Measurements from ENCODE around the gene PDHX.

Gene PDHX

GRCh38 chr11:35011944-35012343 lies 95.5 kb downstream of the PDHX start:
- no CpG with 5 or more reads among the region's 2 CpGs for WGBS (ENCODE audit: insufficient coverage)
- POLR2A ChIA-PET, result interaction anchor here (0.7 kb wide), 2 partner anchors 9 to 34 kb away, joined by 3 to 4 read pairs; no protein-coding TSS in a partner anchor
- no peak overlapping the region for H3K27ac ChIP-seq (ENCODE audit: insufficient read depth in 1 of 2, low read depth in 1 of 2, low read length in 2 of 2, poor library complexity in 1 of 2, severe bottlenecking in 2 of 2)

GRCh38 chr11:35012467-35013191 lies 96.2 kb downstream of the PDHX start:
- no peak for DNase-seq
- Histone ChIP-seq H3K36me3 (ENCODE audit: control insufficient read depth in 4 of 4, insufficient read depth in 4 of 4, low read length in 3 of 4) (no peaks in the 10 kb centered on the region), H3K27me3 (replicated peaks in 2 of 5; ENCODE audit: control insufficient read depth in 4 of 5, insufficient read depth in 5 of 5, low read length in 4 of 5) (no peaks in the 10 kb centered on the region), H3K9me3 (ENCODE audit: control extremely low read depth in 1 of 5, control insufficient read depth in 4 of 5, insufficient read depth in 2 of 5, low read depth in 1 of 5, low read length in 4 of 5) (no peaks in the 10 kb centered on the region), H3K4me3 (ENCODE audit: control insufficient read depth in 1 of 7, extremely low read depth in 1 of 7, insufficient read depth in 4 of 7, low read depth in 2 of 7, low read length in 6 of 7) (no peak overlapping the region), H3K27ac (ENCODE audit: insufficient read depth in 1 of 2, low read depth in 1 of 2, low read length in 2 of 2, poor library complexity in 1 of 2, severe bottlenecking in 2 of 2) (no peak overlapping the region), H3K4me1 (ENCODE audit: control extremely low read depth in 1 of 4, control insufficient read depth in 4 of 4, insufficient read depth in 4 of 4, low read length in 3 of 4) (peaks cover 0 to 7% (median 3%) of the 10 kb centered on the region in 4 experiments)
- ChIA-PET POLR2A (interaction anchor here (0.7 kb wide), 1 partner anchor 8 kb away, joined by 3 read pairs; no protein-coding TSS in a partner anchor), CTCF (interaction anchor here (0.8 kb wide), 1 partner anchor 32 kb away, joined by 3 read pairs; no protein-coding TSS in a partner anchor)
- WGBS (ENCODE audit: insufficient coverage), result 98% methylated on average over 6 of the region's 8 CpGs

More at GRCh38 chr11:35011944-35012343, 95.5 kb downstream of the PDHX start:
- H3K4me3 ChIP-seq (ENCODE audit: control insufficient read depth in 1 of 7, extremely low read depth in 1 of 7, insufficient read depth in 4 of 7, low read depth in 2 of 7, low read length in 6 of 7), result no peak overlapping the region
- no peak for DNase-seq
- peaks cover 2 to 7% (median 5%) of the 10 kb centered on the region in 4 experiments for H3K4me1 ChIP-seq (ENCODE audit: control extremely low read depth in 1 of 4, control insufficient read depth in 4 of 4, insufficient read depth in 4 of 4, low read length in 3 of 4)
- no peaks in the 10 kb centered on the region for H3K36me3 ChIP-seq (ENCODE audit: control insufficient read depth in 4 of 4, insufficient read depth in 4 of 4, low read length in 3 of 4)
- CTCF ChIA-PET, result interaction anchor here (0.6 to 1.2 kb wide), 2 partner anchors 70 to 143 kb away, joined by 4 read pairs; no protein-coding TSS in a partner anchor
- H3K9me3 ChIP-seq (ENCODE audit: control extremely low read depth in 1 of 5, control insufficient read depth in 4 of 5, insufficient read depth in 2 of 5, low read depth in 1 of 5, low read length in 4 of 5), result no peaks in the 10 kb centered on the region
- no peaks in the 10 kb centered on the region for H3K27me3 ChIP-seq (replicated peaks in 2 of 5; ENCODE audit: control insufficient read depth in 4 of 5, insufficient read depth in 5 of 5, low read length in 4 of 5)

DNA sequence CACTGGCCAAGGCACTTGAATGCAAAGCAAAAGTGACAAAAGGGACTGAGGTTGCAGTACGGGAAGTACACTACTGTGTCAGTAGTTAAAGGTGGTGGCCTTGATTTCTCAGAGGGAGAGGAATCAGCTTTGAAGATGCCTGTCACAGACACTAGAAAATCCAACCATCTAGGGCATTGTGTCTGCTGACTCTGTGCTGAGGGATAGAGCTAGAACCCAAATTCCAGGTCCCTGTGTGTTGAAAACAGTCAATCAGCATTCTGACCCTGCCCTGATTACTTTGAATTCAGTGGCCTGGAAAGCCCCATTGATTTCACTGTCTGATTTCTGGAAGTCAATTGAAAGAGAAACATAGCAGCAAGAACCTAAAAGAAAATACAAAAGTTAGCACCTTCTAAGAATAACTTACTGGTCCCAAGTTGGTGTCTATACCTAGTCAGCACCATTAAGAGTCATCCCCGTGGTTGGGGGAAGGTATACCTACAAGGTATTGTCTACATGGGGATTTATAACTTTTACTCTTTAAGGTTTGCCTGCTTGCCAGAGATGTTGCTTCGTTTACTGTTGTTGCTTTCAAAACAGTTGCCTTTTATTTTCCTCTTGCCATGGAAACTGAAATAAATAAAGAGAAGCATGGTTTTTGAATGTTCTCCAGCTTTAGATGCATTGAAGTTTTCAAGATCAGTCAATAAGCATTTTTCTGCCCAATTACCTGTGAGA lies 97.3 kb downstream of the PDHX start:
- CTCF ChIA-PET, result interaction anchor here (0.8 to 1.0 kb wide), 3 partner anchors 23 to 167 kb away, joined by 3 read pairs; no protein-coding TSS in a partner anchor
- DNase-seq, result peak in 2 of 3 donors; percentile 59 to 61
- Histone ChIP-seq H3K4me3 (ENCODE audit: control insufficient read depth in 1 of 7, extremely low read depth in 1 of 7, insufficient read depth in 4 of 7, low read depth in 2 of 7, low read length in 6 of 7) (no peak overlapping the region), H3K4me1 (ENCODE audit: control extremely low read depth in 1 of 4, control insufficient read depth in 4 of 4, insufficient read depth in 4 of 4, low read length in 3 of 4) (peaks cover 0 to 7% (median 3%) of the 10 kb centered on the region in 4 experiments), H3K36me3 (ENCODE audit: control insufficient read depth in 4 of 4, insufficient read depth in 4 of 4, low read length in 3 of 4) (no peaks in the 10 kb centered on the region), H3K27ac (ENCODE audit: insufficient read depth in 1 of 2, low read depth in 1 of 2, low read length in 2 of 2, poor library complexity in 1 of 2, severe bottlenecking in 2 of 2) (peak overlapping the region in 1 of 2 experiments; percentile 56), H3K9me3 (ENCODE audit: control extremely low read depth in 1 of 5, control insufficient read depth in 4 of 5, insufficient read depth in 2 of 5, low read depth in 1 of 5, low read length in 4 of 5) (no peaks in the 10 kb centered on the region), H3K27me3 (replicated peaks in 2 of 5; ENCODE audit: control insufficient read depth in 4 of 5, insufficient read depth in 5 of 5, low read length in 4 of 5) (no peaks in the 10 kb centered on the region)
- POLR2A ChIA-PET, result interaction anchor here (0.6 kb wide), 1 partner anchor 15 kb away, joined by 3 read pairs; no protein-coding TSS in a partner anchor
- 97% methylated on average over 3 of the region's 3 CpGs for WGBS (ENCODE audit: insufficient coverage)

DNA sequence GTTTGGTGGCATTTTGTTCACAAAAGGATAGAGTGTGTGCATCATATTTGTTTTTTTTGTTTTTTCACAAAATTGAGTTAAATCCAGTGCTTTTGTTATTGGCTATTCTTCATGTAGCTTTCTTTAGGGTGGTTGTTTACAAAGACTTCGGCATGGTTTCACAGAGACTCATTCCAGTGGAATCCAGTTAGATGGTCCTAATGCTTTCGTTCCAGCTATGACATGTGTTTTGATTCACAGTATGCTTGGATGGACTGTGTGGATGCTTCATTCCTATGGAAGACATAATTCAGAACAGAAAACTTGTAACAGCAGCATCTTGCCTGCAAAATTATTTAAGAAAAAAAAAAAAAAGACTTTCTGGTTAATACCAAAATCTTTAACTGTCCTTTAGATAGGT lies 97.9 kb downstream of the PDHX start:
- no peak for DNase-seq
- ChIA-PET POLR2A (no interaction called here), CTCF (interaction anchor here (0.9 to 1.0 kb wide), 2 partner anchors 22 to 166 kb away, joined by 3 read pairs; no protein-coding TSS in a partner anchor)

DNA sequence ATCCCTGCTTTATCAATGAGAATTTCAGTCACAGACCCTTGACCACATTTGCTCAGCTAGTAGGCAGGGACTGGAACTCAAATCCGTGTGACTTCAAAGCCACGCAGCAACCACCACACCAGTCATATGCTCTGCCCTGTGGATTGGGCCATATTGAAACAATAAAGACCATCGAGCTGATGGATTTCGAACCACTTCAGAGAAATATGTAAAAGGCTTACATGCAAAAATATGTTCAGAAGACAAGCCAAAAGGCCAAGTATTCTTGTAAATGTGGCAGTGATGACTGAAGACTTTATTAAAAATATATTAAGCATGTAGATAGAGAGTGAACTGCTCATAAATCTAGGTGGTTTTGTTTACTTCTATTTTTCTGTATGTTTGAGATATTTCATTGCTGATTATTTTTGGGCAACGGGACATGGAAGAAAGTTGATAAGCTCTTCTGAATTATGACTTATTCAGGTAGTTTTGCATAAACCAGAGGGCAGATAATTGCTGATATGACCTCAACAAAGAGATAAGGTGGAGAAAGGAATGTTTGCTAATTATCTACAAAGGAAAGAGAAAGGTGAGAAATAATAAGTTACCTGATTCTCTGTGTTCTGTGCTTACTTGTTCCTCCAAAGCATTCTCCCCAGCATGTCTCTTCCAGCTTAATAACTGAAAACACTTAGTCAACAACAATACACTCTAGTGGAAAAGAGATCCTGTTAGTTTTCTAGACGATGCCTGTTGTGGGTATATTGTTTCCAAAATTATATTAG lies 99.4 kb downstream of the PDHX start:
- CTCF ChIA-PET, result interaction anchor here (0.8 to 2.1 kb wide), 3 partner anchors 15 to 363 kb away, joined by 3 to 11 read pairs (median 3); no protein-coding TSS in a partner anchor
- Histone ChIP-seq H3K9me3 (ENCODE audit: control extremely low read depth in 1 of 5, control insufficient read depth in 4 of 5, insufficient read depth in 2 of 5, low read depth in 1 of 5, low read length in 4 of 5) (no peaks in the 10 kb centered on the region), H3K27ac (ENCODE audit: insufficient read depth in 1 of 2, low read depth in 1 of 2, low read length in 2 of 2, poor library complexity in 1 of 2, severe bottlenecking in 2 of 2) (no peak overlapping the region), H3K4me3 (ENCODE audit: control insufficient read depth in 1 of 7, extremely low read depth in 1 of 7, insufficient read depth in 4 of 7, low read depth in 2 of 7, low read length in 6 of 7) (no peak overlapping the region), H3K36me3 (ENCODE audit: control insufficient read depth in 4 of 4, insufficient read depth in 4 of 4, low read length in 3 of 4) (no peaks in the 10 kb centered on the region), H3K27me3 (replicated peaks in 2 of 5; ENCODE audit: control insufficient read depth in 4 of 5, insufficient read depth in 5 of 5, low read length in 4 of 5) (no peaks in the 10 kb centered on the region), H3K4me1 (ENCODE audit: control extremely low read depth in 1 of 4, control insufficient read depth in 4 of 4, insufficient read depth in 4 of 4, low read length in 3 of 4) (peaks cover 0 to 7% (median 3%) of the 10 kb centered on the region in 4 experiments)
- no peak for DNase-seq
- 94% methylated on average over 5 of the region's 6 CpGs for WGBS (ENCODE audit: insufficient coverage)
- POLR2A ChIA-PET, result no interaction called here

More for the DNA sequence above, 97.9 kb downstream of the PDHX start:
- Histone ChIP-seq H3K27ac (ENCODE audit: insufficient read depth in 1 of 2, low read depth in 1 of 2, low read length in 2 of 2, poor library complexity in 1 of 2, severe bottlenecking in 2 of 2) (no peak overlapping the region), H3K4me1 (ENCODE audit: control extremely low read depth in 1 of 4, control insufficient read depth in 4 of 4, insufficient read depth in 4 of 4, low read length in 3 of 4) (peaks cover 0 to 7% (median 3%) of the 10 kb centered on the region in 4 experiments), H3K27me3 (replicated peaks in 2 of 5; ENCODE audit: control insufficient read depth in 4 of 5, insufficient read depth in 5 of 5, low read length in 4 of 5) (no peaks in the 10 kb centered on the region), H3K36me3 (ENCODE audit: control insufficient read depth in 4 of 4, insufficient read depth in 4 of 4, low read length in 3 of 4) (no peaks in the 10 kb centered on the region), H3K9me3 (ENCODE audit: control extremely low read depth in 1 of 5, control insufficient read depth in 4 of 5, insufficient read depth in 2 of 5, low read depth in 1 of 5, low read length in 4 of 5) (no peaks in the 10 kb centered on the region), H3K4me3 (ENCODE audit: control insufficient read depth in 1 of 7, extremely low read depth in 1 of 7, insufficient read depth in 4 of 7, low read depth in 2 of 7, low read length in 6 of 7) (no peak overlapping the region)
- WGBS (ENCODE audit: insufficient coverage), result 100% methylated on average over 1 of the region's 2 CpGs

DNA sequence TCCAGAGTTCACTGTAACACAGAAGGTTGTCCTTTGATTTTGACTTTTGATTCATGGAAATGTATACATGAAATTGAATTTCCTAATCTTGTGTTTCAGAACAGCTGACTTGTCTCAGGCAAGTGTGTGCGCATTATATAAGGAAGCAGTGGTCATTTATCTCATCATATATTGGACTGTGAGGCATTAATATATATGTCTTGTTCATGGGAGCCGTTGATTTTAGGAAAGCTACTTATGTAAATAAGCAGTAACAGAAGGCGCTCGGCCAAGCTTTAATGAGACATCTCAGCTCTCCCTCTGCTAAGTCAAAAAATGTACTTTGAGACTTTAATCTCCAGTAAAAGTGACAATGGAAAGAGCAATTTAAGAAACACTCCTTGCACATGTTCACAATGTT lies 100.5 kb downstream of the PDHX start:
- WGBS (ENCODE audit: insufficient coverage), result 100% methylated on average over 2 of the region's 4 CpGs
- no peak overlapping the region for H3K4me3 ChIP-seq (ENCODE audit: control insufficient read depth in 1 of 7, extremely low read depth in 1 of 7, insufficient read depth in 4 of 7, low read depth in 2 of 7, low read length in 6 of 7)
- no peak for DNase-seq
- POLR2A ChIA-PET, result no interaction called here
- H3K4me1 ChIP-seq (ENCODE audit: control extremely low read depth in 1 of 4, control insufficient read depth in 4 of 4, insufficient read depth in 4 of 4, low read length in 3 of 4), result peaks cover 0 to 7% (median 3%) of the 10 kb centered on the region in 4 experiments
- no peaks in the 10 kb centered on the region for H3K27me3 ChIP-seq (replicated peaks in 2 of 5; ENCODE audit: control insufficient read depth in 4 of 5, insufficient read depth in 5 of 5, low read length in 4 of 5)
- H3K27ac ChIP-seq (ENCODE audit: insufficient read depth in 1 of 2, low read depth in 1 of 2, low read length in 2 of 2, poor library complexity in 1 of 2, severe bottlenecking in 2 of 2), result no peak overlapping the region
- no peaks in the 10 kb centered on the region for H3K36me3 ChIP-seq (ENCODE audit: control insufficient read depth in 4 of 4, insufficient read depth in 4 of 4, low read length in 3 of 4)
- peaks cover 0 to 2% (median 0%) of the 10 kb centered on the region in 5 experiments for H3K9me3 ChIP-seq (ENCODE audit: control extremely low read depth in 1 of 5, control insufficient read depth in 4 of 5, insufficient read depth in 2 of 5, low read depth in 1 of 5, low read length in 4 of 5)
- CTCF ChIA-PET, result interaction anchor here (0.7 to 2.1 kb wide), 5 partner anchors 11 to 386 kb away, joined by 3 to 11 read pairs (median 3); no protein-coding TSS in a partner anchor
